RWPE2 (cell line): Measurements from ENCODE around the gene ZNF117.
A peak's percentile ranks its signal among the peaks of the same experiment; 100 is the strongest.

Experiments
- ATAC-seq: fragments of 200-7000 bp; cut with Tn5 transposase; 3 replicates; pipeline ENCODE4 v1.9.1; 2021; ENCODE audit warnings: low read depth
- DNase-seq: peaks from one replicate; pipeline ENCODE4 v3.0.0-alpha.2; 2020; ENCODE audit warnings: low spot score
- H3K27ac ChIP-seq: fragments of 450-650 bp; 2 replicates; pipeline ENCODE4 v1.5.1; 2017; ENCODE audit warnings: mild to moderate bottlenecking; ENCODE audit not compliant: poor library complexity, severe bottlenecking
- H3K27me3 ChIP-seq: fragments of 250-450 bp; sonication (Bioruptor Pico); 2 replicates; pipeline ENCODE4 v1.5.1; 2021; ENCODE audit warnings: mild to moderate bottlenecking, moderate library complexity; ENCODE audit not compliant: insufficient read depth, poor library complexity, severe bottlenecking
- H3K36me3 ChIP-seq: fragments of 250-450 bp; sonication (Bioruptor Pico); 2 replicates; pipeline ENCODE4 v1.5.1; 2020; ENCODE audit warnings: low read depth, mild to moderate bottlenecking, moderate library complexity
- H3K4me1 ChIP-seq: fragments of 250-450 bp; sonication (Bioruptor Pico); 2 replicates; pipeline ENCODE4 v1.5.1; 2021; ENCODE audit warnings: mild to moderate bottlenecking, moderate library complexity; ENCODE audit not compliant: insufficient read depth, poor library complexity, severe bottlenecking
- H3K4me3 ChIP-seq: fragments of 250-450 bp; sonication (Bioruptor Pico); 2 replicates; pipeline ENCODE4 v1.5.1; 2021; ENCODE audit warnings: mild to moderate bottlenecking, moderate library complexity; ENCODE audit not compliant: severe bottlenecking
- H3K9me3 ChIP-seq: fragments of 250-450 bp; sonication (Bioruptor Pico); 2 replicates; pipeline ENCODE4 v1.5.1; 2021; ENCODE audit warnings: mild to moderate bottlenecking, moderate library complexity; ENCODE audit not compliant: severe bottlenecking
- TF ChIP-seq, protein P1 (sequence below): fragments of 450-650 bp; IDR thresholded peaks from one replicate; pipeline ENCODE4 v1.5.1; 2017; ENCODE audit warnings: mild to moderate bottlenecking, moderate library complexity; ENCODE audit not compliant: poor library complexity, severe bottlenecking

The ZNF117 gene

GRCh38 chr7:64997164-64997908 lies 6.5 kb upstream of the ZNF117 start:
- DNase-seq (no peak), ATAC-seq (no peak)
- Histone ChIP-seq H3K4me3 (no peak overlapping the region), H3K27ac (peak overlapping the region; percentile 48), H3K27me3 (no peaks in the 10 kb centered on the region), H3K36me3 (peaks cover 10% of the 10 kb centered on the region), H3K9me3 (peaks cover 14% of the 10 kb centered on the region), H3K4me1 (peaks cover 18% of the 10 kb centered on the region)
- TF ChIP-seq, protein P1, sequence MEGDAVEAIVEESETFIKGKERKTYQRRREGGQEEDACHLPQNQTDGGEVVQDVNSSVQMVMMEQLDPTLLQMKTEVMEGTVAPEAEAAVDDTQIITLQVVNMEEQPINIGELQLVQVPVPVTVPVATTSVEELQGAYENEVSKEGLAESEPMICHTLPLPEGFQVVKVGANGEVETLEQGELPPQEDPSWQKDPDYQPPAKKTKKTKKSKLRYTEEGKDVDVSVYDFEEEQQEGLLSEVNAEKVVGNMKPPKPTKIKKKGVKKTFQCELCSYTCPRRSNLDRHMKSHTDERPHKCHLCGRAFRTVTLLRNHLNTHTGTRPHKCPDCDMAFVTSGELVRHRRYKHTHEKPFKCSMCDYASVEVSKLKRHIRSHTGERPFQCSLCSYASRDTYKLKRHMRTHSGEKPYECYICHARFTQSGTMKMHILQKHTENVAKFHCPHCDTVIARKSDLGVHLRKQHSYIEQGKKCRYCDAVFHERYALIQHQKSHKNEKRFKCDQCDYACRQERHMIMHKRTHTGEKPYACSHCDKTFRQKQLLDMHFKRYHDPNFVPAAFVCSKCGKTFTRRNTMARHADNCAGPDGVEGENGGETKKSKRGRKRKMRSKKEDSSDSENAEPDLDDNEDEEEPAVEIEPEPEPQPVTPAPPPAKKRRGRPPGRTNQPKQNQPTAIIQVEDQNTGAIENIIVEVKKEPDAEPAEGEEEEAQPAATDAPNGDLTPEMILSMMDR = no peak

DNA sequence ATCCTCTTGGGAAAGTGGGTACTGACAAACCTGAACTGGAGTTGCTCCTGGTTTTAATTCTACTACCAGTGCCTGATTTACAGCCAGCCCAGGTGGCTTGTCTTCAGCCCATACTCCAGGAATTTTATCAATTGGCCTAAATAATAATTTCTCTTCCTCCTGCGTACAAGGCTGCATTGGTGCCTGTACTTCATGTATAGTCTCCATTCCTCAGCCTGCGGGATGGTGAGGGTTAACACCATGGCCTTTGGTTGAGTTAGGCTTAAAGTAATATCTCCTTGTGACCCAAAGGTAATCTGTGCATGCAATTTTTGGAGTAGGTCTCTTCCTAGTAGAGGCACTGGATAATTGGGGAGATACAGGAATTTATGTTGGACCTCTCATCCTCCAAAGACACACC lies 5.5 kb upstream of the ZNF117 start:
- DNase-seq (no peak), ATAC-seq (no peak)
- no peak overlapping the region for H3K4me3 ChIP-seq
- H3K27ac ChIP-seq = no peak overlapping the region
- peaks cover 14% of the 10 kb centered on the region for H3K9me3 ChIP-seq
- TF ChIP-seq, protein P1 = no peak
- H3K36me3 ChIP-seq = peaks cover 10% of the 10 kb centered on the region
- peaks cover 18% of the 10 kb centered on the region for H3K4me1 ChIP-seq
- no peaks in the 10 kb centered on the region for H3K27me3 ChIP-seq

DNA sequence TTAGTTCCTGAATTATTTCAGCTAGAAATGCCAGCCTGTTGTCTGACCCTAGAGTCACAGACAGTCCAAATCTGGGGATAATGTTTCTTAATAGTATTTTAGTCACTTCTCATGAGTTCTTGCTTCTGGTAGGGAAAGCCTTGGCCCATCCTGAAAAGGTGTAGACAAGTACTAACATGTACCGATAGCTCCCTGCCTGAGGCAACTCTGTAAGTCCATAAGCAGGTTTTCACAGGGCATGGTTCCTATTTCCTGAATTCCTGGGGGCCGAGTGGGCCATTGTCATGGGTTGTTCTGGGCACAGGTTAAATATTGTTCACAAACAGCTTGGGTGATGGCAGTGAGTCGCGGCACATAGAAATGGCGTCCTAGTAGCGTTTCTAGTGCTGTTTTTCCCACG lies 3.1 kb upstream of the ZNF117 start:
- ATAC-seq (no peak), DNase-seq (no peak)
- Histone ChIP-seq H3K27me3 (no peaks in the 10 kb centered on the region), H3K27ac (no peak overlapping the region), H3K4me1 (peaks cover 7% of the 10 kb centered on the region), H3K4me3 (no peak overlapping the region), H3K9me3 (peaks cover 16% of the 10 kb centered on the region), H3K36me3 (peaks cover 2% of the 10 kb centered on the region; the same call in 1 of the 2 replicates)
- TF ChIP-seq, protein P1 = no peak

- H3K27ac ChIP-seq = no peak overlapping the region
- DNase-seq (no peak), ATAC-seq (no peak)
- H3K4me3 ChIP-seq = no peak overlapping the region
- H3K27me3 ChIP-seq = no peaks in the 10 kb centered on the region
- H3K4me1 ChIP-seq = no peaks in the 10 kb centered on the region
- TF ChIP-seq, protein P1 = no peak
- peaks cover 12% of the 10 kb centered on the region for H3K9me3 ChIP-seq
- no peaks in the 10 kb centered on the region for H3K36me3 ChIP-seq
Measured at GRCh38 chr7:64992971-64993370, 2.1 kb upstream of the ZNF117 start.

- H3K4me1 ChIP-seq = no peaks in the 10 kb centered on the region
- no peak overlapping the region for H3K27ac ChIP-seq
- TF ChIP-seq, protein P1 = no peak
- H3K27me3 ChIP-seq = no peaks in the 10 kb centered on the region
- no peaks in the 10 kb centered on the region for H3K36me3 ChIP-seq
- H3K4me3 ChIP-seq = no peak overlapping the region
- DNase-seq (no peak), ATAC-seq (no peak)
- H3K9me3 ChIP-seq = peaks cover 7% of the 10 kb centered on the region
Measured at GRCh38 chr7:64990216-64990615, 620 bp downstream of the ZNF117 start.
